ENCODE measurements around the gene TKFC.

- TF ChIP-seq TAF1 (IDR thresholded peaks at IDR 0.05; ENCODE audit: low read depth, low read length): no peak
- TF ChIP-seq POLR2AphosphoS5 (IDR thresholded peaks at IDR 0.05; ENCODE audit: low read depth, low read length): no peak
- TF ChIP-seq POLR2A (IDR thresholded peaks at IDR 0.05; ENCODE audit: low read depth, low read length): no peak
These were observed 60.1 kb downstream of the TKFC start for GRCh38 chr11:61392981-61393595.
